Measurements from ENCODE around the gene HMCN2.

GRCh38 chr9:130438382-130438981 is 172.9 kb downstream of the HMCN2 start:
- no peak for TF ChIP-seq POLR2A (IDR thresholded peaks at IDR 0.05)
- TF ChIP-seq, protein P1, sequence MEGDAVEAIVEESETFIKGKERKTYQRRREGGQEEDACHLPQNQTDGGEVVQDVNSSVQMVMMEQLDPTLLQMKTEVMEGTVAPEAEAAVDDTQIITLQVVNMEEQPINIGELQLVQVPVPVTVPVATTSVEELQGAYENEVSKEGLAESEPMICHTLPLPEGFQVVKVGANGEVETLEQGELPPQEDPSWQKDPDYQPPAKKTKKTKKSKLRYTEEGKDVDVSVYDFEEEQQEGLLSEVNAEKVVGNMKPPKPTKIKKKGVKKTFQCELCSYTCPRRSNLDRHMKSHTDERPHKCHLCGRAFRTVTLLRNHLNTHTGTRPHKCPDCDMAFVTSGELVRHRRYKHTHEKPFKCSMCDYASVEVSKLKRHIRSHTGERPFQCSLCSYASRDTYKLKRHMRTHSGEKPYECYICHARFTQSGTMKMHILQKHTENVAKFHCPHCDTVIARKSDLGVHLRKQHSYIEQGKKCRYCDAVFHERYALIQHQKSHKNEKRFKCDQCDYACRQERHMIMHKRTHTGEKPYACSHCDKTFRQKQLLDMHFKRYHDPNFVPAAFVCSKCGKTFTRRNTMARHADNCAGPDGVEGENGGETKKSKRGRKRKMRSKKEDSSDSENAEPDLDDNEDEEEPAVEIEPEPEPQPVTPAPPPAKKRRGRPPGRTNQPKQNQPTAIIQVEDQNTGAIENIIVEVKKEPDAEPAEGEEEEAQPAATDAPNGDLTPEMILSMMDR (IDR thresholded peaks at IDR 0.05), result no peak
- no peak for TF ChIP-seq EP300 (IDR thresholded peaks at IDR 0.05)

All from ovary (tissue), 3 donors.